ENCODE results near the gene SCN7A.
"Not testable (repeated sequence)": the region's sequence is repeated elsewhere in the genome, so short reads cannot be mapped to it uniquely, and the experiment has no call there.

Gene SCN7A

GRCh38 chr2:166451468-166451867, 42.6 kb downstream of the SCN7A start:
- DNase-seq: no peak

GRCh38 chr2:166449439-166449838, 44.6 kb downstream of the SCN7A start:
- DNase-seq: peak; percentile 32 to 35

- no peak for DNase-seq
These were observed 45.9 kb downstream of the SCN7A start for GRCh38 chr2:166448106-166448505.

GRCh38 chr2:166444306-166444705, 49.7 kb downstream of the SCN7A start:
- no peak for DNase-seq

- no peak for DNase-seq
These were observed 53.7 kb downstream of the SCN7A start for GRCh38 chr2:166440313-166440712.

GRCh38 chr2:166439078-166439477, 55.0 kb downstream of the SCN7A start:
- no peak for DNase-seq

- DNase-seq: no peak
These were observed 57.1 kb downstream of the SCN7A start for GRCh38 chr2:166436976-166437375.

- DNase-seq: no peak
These were observed 57.9 kb downstream of the SCN7A start for GRCh38 chr2:166436189-166436588.

- no peak for DNase-seq
These were observed 59.6 kb downstream of the SCN7A start for GRCh38 chr2:166434491-166434890.

- DNase-seq: no peak
These were observed 60.6 kb downstream of the SCN7A start for GRCh38 chr2:166433457-166433856.

- no peak for DNase-seq
These were observed 61.7 kb downstream of the SCN7A start for GRCh38 chr2:166432331-166432730.

GRCh38 chr2:166424841-166425240, 69.2 kb downstream of the SCN7A start:
- DNase-seq: no peak

GRCh38 chr2:166419616-166419934, 74.5 kb downstream of the SCN7A start:
- peak; percentile 32 to 74 for DNase-seq

GRCh38 chr2:166418853-166419615, 75.0 kb downstream of the SCN7A start:
- no peak for DNase-seq

GRCh38 chr2:166417669-166418068, 76.4 kb downstream of the SCN7A start:
- peak; percentile 69 to 80 for DNase-seq

GRCh38 chr2:166413255-166413654, 80.8 kb downstream of the SCN7A start:
- DNase-seq: peak in 1 of 2 experiments; percentile 19

GRCh38 chr2:166411473-166412230, 82.4 kb downstream of the SCN7A start:
- no peak for DNase-seq

GRCh38 chr2:166410828-166411472, 83.1 kb downstream of the SCN7A start:
- DNase-seq: no peak

- DNase-seq: not testable (repeated sequence)
These were observed 86.3 kb downstream of the SCN7A start for GRCh38 chr2:166407746-166408145.

- no peak for DNase-seq
These were observed 87.7 kb downstream of the SCN7A start for GRCh38 chr2:166406374-166406773.

- no peak for DNase-seq
These were observed 88.5 kb downstream of the SCN7A start for GRCh38 chr2:166405569-166405926.

GRCh38 chr2:166404831-166405568, 89.0 kb downstream of the SCN7A start:
- DNase-seq: no peak

GRCh38 chr2:166394245-166394644, 99.8 kb downstream of the SCN7A start:
- DNase-seq: no peak
